GM12878 (cell line): Measurements from ENCODE around the gene TRPM3.

Experiments used
- JUNB ChIP-seq: IDR thresholded peaks from 2 replicates; pipeline ENCODE4 v1.6.1; 2016; ENCODE audit warnings: antibody characterized with exemption, mild to moderate bottlenecking
- POU2F2 ChIP-seq: IDR thresholded peaks from 3 replicates; pipeline ENCODE4 v1.6.1; 2011; ENCODE audit warnings: low read depth, mild to moderate bottlenecking, low read length, borderline replicate concordance
- RFX5 ChIP-seq: IDR thresholded peaks from 2 replicates; pipeline ENCODE4 v1.6.1; 2011; ENCODE audit warnings: low read depth, low read length, improper control_type of control experiment
- TBL1XR1 ChIP-seq: IDR thresholded peaks from 2 replicates; pipeline ENCODE4 v1.6.1; 2012; ENCODE audit warnings: low read depth, low read length, improper control_type of control experiment

DNA sequence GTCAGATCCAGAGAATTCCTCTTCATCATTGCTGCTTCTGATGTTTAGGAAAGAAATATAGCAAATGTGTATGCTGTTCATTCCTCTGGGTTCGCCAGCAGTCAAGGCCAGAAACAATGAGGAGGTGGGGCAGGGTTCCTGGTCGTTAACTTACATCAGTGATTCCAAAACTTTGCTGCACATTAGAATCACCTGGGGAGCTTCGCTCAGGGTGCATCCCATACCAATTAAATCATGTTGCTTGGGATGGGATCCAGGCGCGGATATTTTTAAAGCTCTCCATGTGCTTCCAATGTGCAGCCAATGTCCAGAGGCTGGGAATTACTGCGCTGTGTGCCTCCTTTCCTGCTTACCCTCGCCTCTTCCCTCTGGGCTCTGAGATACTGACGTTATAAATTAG is 479.1 kb downstream of the TRPM3 start:
- TF ChIP-seq POU2F2 (no peak), RFX5 (no peak), JUNB (no peak), TBL1XR1 (no peak)
